ENCODE measurements around the gene VKORC1.

The VKORC1 gene

GRCh38 chr16:31082368-31083045, 12.1 kb downstream of the VKORC1 start:
- no peak for DNase-seq (ENCODE audit: low read depth in 2 of 2)

- no peak for DNase-seq (ENCODE audit: low read depth in 2 of 2)
These were observed 12.9 kb downstream of the VKORC1 start for GRCh38 chr16:31081428-31082351.

GRCh38 chr16:31080756-31081419, 13.7 kb downstream of the VKORC1 start:
- DNase-seq (ENCODE audit: low read depth in 2 of 2), result no peak

GRCh38 chr16:31080035-31080629, 14.5 kb downstream of the VKORC1 start:
- DNase-seq (ENCODE audit: low read depth in 2 of 2), result no peak

- no peak for DNase-seq (ENCODE audit: low read depth in 2 of 2)
These were observed 15.2 kb downstream of the VKORC1 start for GRCh38 chr16:31079342-31079944.

- no peak for DNase-seq (ENCODE audit: low read depth in 2 of 2)
These were observed 15.8 kb downstream of the VKORC1 start for GRCh38 chr16:31078597-31079341.

- no peak for DNase-seq (ENCODE audit: low read depth in 2 of 2)
These were observed 16.8 kb downstream of the VKORC1 start for GRCh38 chr16:31077592-31078396.

- DNase-seq (ENCODE audit: low read depth in 2 of 2), result no peak
These were observed 17.6 kb downstream of the VKORC1 start for GRCh38 chr16:31077024-31077423.

GRCh38 chr16:31076319-31076718, 18.3 kb downstream of the VKORC1 start:
- no peak for DNase-seq (ENCODE audit: low read depth in 2 of 2)

- DNase-seq (ENCODE audit: low read depth in 2 of 2), result no peak
These were observed 19.8 kb downstream of the VKORC1 start for GRCh38 chr16:31074814-31075183.

- peak; percentile 98 to 99 for DNase-seq (ENCODE audit: low read depth in 2 of 2)
These were observed 20.4 kb downstream of the VKORC1 start, which contains the start of the genes ZNF646 and ZNF668 for GRCh38 chr16:31073970-31074813. ZNF646 (plus strand) TSS chr16:31074422; CDS start chr16:31076325, 1,903 bp downstream. ZNF668 (minus strand) TSS chr16:31074240; CDS start chr16:31064459, 9,781 bp downstream.

GRCh38 chr16:31073142-31073969, 21.2 kb downstream of the VKORC1 start:
- peak; percentile 78 to 87 for DNase-seq (ENCODE audit: low read depth in 2 of 2)

GRCh38 chr16:31072540-31073141, 22.0 kb downstream of the VKORC1 start:
- DNase-seq (ENCODE audit: low read depth in 2 of 2), result peak in 1 of 2 donors; percentile 32

GRCh38 chr16:31071861-31072260, 22.7 kb downstream of the VKORC1 start:
- no peak for DNase-seq (ENCODE audit: low read depth in 2 of 2)

GRCh38 chr16:31067342-31067741, 27.3 kb downstream of the VKORC1 start:
- DNase-seq (ENCODE audit: low read depth in 2 of 2), result no peak

- no peak for DNase-seq (ENCODE audit: low read depth in 2 of 2)
These were observed 29.6 kb downstream of the VKORC1 start for GRCh38 chr16:31064882-31065461.

Measured in stimulated activated CD4-positive, alpha-beta T cell treated with anti-CD3 and anti-CD28 coated beads, Interleukin-15, amount 100 ng/mL, for 48 hours (primary cell).